ENCODE data around the gene ABTB2.

GRCh38 chr11:34305193-34305592 lies 52.6 kb downstream of the ABTB2 start:
- TF ChIP-seq POLR2A (IDR thresholded peaks at IDR 0.05; ENCODE audit: low read length) (no peak), GATA1 (IDR thresholded peaks at IDR 0.05; ENCODE audit: low read depth, low read length) (no peak)
